HepG2 (cell line): Measurements from ENCODE around the gene RPS6KA3. TPM values are rescaled to one million over a fixed set of nuclear protein-coding genes. Genes with fewer than 3 reads are reported as not detected.

Experiments used
- ATAC-seq: fragments of 200-7000 bp; cut with Tn5 transposase; 3 replicates; pipeline ENCODE4 v1.9.1; 2020; ENCODE audit warnings: mild to moderate bottlenecking, moderate library complexity
- BruUV-seq: library from RNA; stranded (reverse); fragments of 400-500 nt; replicated peaks from 2 replicates; lab custom pipeline; 2021; lab: Mats Ljungman, UMichigan
- CTCF ChIA-PET: fragments of 300-600 bp; formaldehyde crosslinking; extraction: SDS; loops from one replicate; lab custom pipeline; 2021; ENCODE audit warnings: low total read pairs, inconsistent platforms, low intra/inter-chr PET ratio; lab: Yijun Ruan, JAX
- POLR2A ChIA-PET: fragments of 350-600 bp; sonication (Branson Sonifier 250); formaldehyde crosslinking; loops from one replicate; lab custom pipeline; 2020; ENCODE audit warnings: antibody characterized with exemption, inconsistent platforms; lab: Yijun Ruan, JAX
- DNase-seq: peaks from one replicate; pipeline ENCODE4 v3.0.0-alpha.2; 2015; ENCODE audit warnings: low spot score
- FAIRE-seq: peaks from 3 replicates; lab custom pipeline; 2011; peaks lifted over from hg19 to GRCh38; lab: Jason Lieb, UNC
- H2AFZ ChIP-seq: one replicate; pipeline ENCODE4 v1.6.1; 2011; ENCODE audit warnings: low read length, inconsistent platforms
- H3K27ac ChIP-seq: fragments of 300-600 bp; 3 replicates; pipeline ENCODE4 v1.8.0; 2011; ENCODE audit warnings: mixed run types, mild to moderate bottlenecking, mixed read lengths, low read length, inconsistent platforms; ENCODE audit not compliant: insufficient read depth; ENCODE audit errors: extremely low read length
- H3K27me3 ChIP-seq, 2 experiments: fragments of 200-600 bp in 1 of 2; 2 replicates in 1 of 2; 3 replicates in 1 of 2; pipeline versions ENCODE4 v1.6.0 to v1.8.0; 2011; ENCODE audit warnings: low read length in 2 of 2, mild to moderate bottlenecking in 2 of 2, moderate library complexity in 2 of 2, inconsistent platforms in 1 of 2; ENCODE audit not compliant: insufficient read depth in 2 of 2, control insufficient read depth in 1 of 2
- H3K36me3 ChIP-seq, 2 experiments: fragments of 200-600 bp in 1 of 2; replicated peaks in 1 of 2; 2 replicates in 1 of 2; 3 replicates in 1 of 2; pipeline versions ENCODE4 v1.5.1 to v1.8.0; 2011; ENCODE audit warnings: low read length in 2 of 2, inconsistent platforms in 1 of 2; ENCODE audit not compliant: insufficient read depth in 2 of 2, control insufficient read depth in 1 of 2
- H3K4me1 ChIP-seq: 2 replicates; pipeline ENCODE4 v1.5.1; 2012; ENCODE audit warnings: low read length, inconsistent platforms; ENCODE audit not compliant: insufficient read depth
- H3K4me2 ChIP-seq: 2 replicates; pipeline ENCODE4 v1.6.0; 2011; ENCODE audit warnings: low read depth, low read length, inconsistent platforms
- H3K4me3 ChIP-seq, 3 experiments: fragments of 200-600 bp in 1 of 3; sonication (generic), shearing (Covaris generic) in 1 of 3; replicated peaks in 1 of 3; 2 replicates each; pipeline ENCODE4 v1.5.1; 2011 to 2016; ENCODE audit warnings: low read length in 3 of 3, inconsistent platforms in 2 of 3, low read depth in 2 of 3, mild to moderate bottlenecking in 2 of 3, control low read depth in 1 of 3, mixed read lengths in 1 of 3; ENCODE audit not compliant: insufficient read depth in 1 of 3
- H3K79me2 ChIP-seq: one replicate; pipeline ENCODE4 v1.6.1; 2011; ENCODE audit warnings: low read length, inconsistent platforms; ENCODE audit not compliant: insufficient read depth
- H3K9ac ChIP-seq: 2 replicates; pipeline ENCODE4 v1.6.0; 2011; ENCODE audit warnings: mild to moderate bottlenecking, low read depth, low read length, inconsistent platforms; ENCODE audit not compliant: insufficient read depth
- H3K9me3 ChIP-seq: 2 replicates; pipeline ENCODE4 v1.5.1; 2012; ENCODE audit warnings: mild to moderate bottlenecking, low read length
- H4K20me1 ChIP-seq: 2 replicates; pipeline ENCODE4 v1.6.0; 2011; ENCODE audit warnings: inconsistent platforms, mild to moderate bottlenecking, low read length, moderate library complexity; ENCODE audit not compliant: insufficient read depth
- ARID3A ChIP-seq: IDR thresholded peaks from 2 replicates; pipeline ENCODE4 v1.6.1; 2012; ENCODE audit warnings: low read depth, low read length, improper control_type of control experiment
- ARNTL ChIP-seq: sonication (generic); formaldehyde crosslinking; IDR thresholded peaks from 2 replicates; pipeline ENCODE4 v1.4.0; 2020; ENCODE audit warnings: mild to moderate bottlenecking, missing genetic modification reagents
- E2F2 ChIP-seq: sonication (generic); formaldehyde crosslinking; IDR thresholded peaks from 2 replicates; pipeline ENCODE4 v1.4.0; 2020; ENCODE audit warnings: missing genetic modification reagents, borderline replicate concordance
- HCFC1 ChIP-seq: fragments of 150-350 bp; IDR thresholded peaks from 2 replicates; pipeline ENCODE4 v1.6.1; 2014; ENCODE audit warnings: low read depth, low read length
- RAD21 ChIP-seq: fragments of 450-650 bp; formaldehyde crosslinking; IDR thresholded peaks from 2 replicates; pipeline ENCODE4 v1.5.0; 2020; ENCODE audit warnings: mild to moderate bottlenecking
- TCF7 ChIP-seq: sonication (generic); IDR thresholded peaks from 2 replicates; pipeline ENCODE4 v1.6.1; 2016; ENCODE audit warnings: antibody characterized with exemption, low read depth
- ZBTB42 ChIP-seq: sonication (generic); formaldehyde crosslinking; IDR thresholded peaks from 2 replicates; pipeline ENCODE4 v1.5.0; 2020; ENCODE audit warnings: mild to moderate bottlenecking, missing genetic modification reagents
- ZNF609 ChIP-seq: sonication (generic); formaldehyde crosslinking; IDR thresholded peaks from 2 replicates; pipeline ENCODE4 v1.4.0; 2020; ENCODE audit warnings: mild to moderate bottlenecking, missing genetic modification reagents, borderline replicate concordance
- ZSCAN21 ChIP-seq: sonication (generic); formaldehyde crosslinking; IDR thresholded peaks from 2 replicates; pipeline ENCODE4 v1.8.0; 2022; ENCODE audit warnings: mild to moderate bottlenecking, missing genetic modification reagents, moderate library complexity, borderline replicate concordance
- WGBS: methylation state at CpG from one replicate; pipeline ENCODE4 v1.1.6; 2017; ENCODE audit warnings: low lambda C conversion rate; 5-methylcytosine and 5-hydroxymethylcytosine counted together
- in situ Hi-C: cut with HindIII; loops from 2 replicates; pipeline ENCODE4 v1.10.0; 2017; ENCODE audit warnings: low pct_unique_long_range_greater_than_20kb; ENCODE audit not compliant: extremely low pct_ligation_motif_present
- intact Hi-C: fragments of 100-400 bp; cut with micrococcal nuclease; formaldehyde crosslinking; loops from one replicate; pipeline ENCODE4 v1.10.0; 2022; ENCODE audit not compliant: unreplicated experiment
- polyA plus RNA-seq, 8 experiments: library from polyadenylated mRNA; depleted of rRNA in 3 of 8; stranded (reverse) in 7 of 8; unstranded in 1 of 8; fragments of >200 nt; fragmentation: Illumina TruSeq in 4 of 8; extraction: Trizol in 4 of 8; gene quantifications; 2 replicates each; pipeline versions ENCODE4 v1.2.1 to v1.2.3, GENCODE V29; 2011 to 2016; ENCODE audit warnings: low read depth in 4 of 8, missing spikeins in 1 of 8, mixed read lengths in 1 of 8; ENCODE audit not compliant: insufficient read depth in 1 of 8
- total RNA-seq, 5 experiments: library from RNA; depleted of rRNA; stranded (reverse); fragments of >200 nt; fragmentation: Illumina TruSeq; extraction: Trizol; gene quantifications; 2 replicates each; pipeline ENCODE4 v1.2.3, GENCODE V29; 2016; ENCODE audit warnings: low read depth in 1 of 5

Gene RPS6KA3
- total and polyA plus RNA-seq, 2 of the 13 experiments (the other 11 are each of a cell fraction or from before 2014, with no cell fraction given), result 314 to 357 TPM

- Histone ChIP-seq H2AFZ (no peak overlapping the region), H4K20me1 (peaks cover 4% of the 10 kb centered on the region; the same call in 1 of the 2 replicates), H3K4me2 (no peak overlapping the region), H3K79me2 (no peaks in the 10 kb centered on the region), H3K4me3 (no peak overlapping the region), H3K27ac (no peak overlapping the region), H3K4me1 (no peaks in the 10 kb centered on the region), H3K27me3 (no peaks in the 10 kb centered on the region), H3K9me3 (no peaks in the 10 kb centered on the region), H3K36me3 (peaks cover 2 to 18% of the 10 kb centered on the region in 2 experiments), H3K9ac (no peak overlapping the region)
- 90% methylated on average over 3 of the region's 3 CpGs for WGBS
- POLR2A ChIA-PET, result no interaction called here
- BruUV-seq, result no TSS peak
- TF ChIP-seq TCF7 (no peak), ZSCAN21 (no peak), ARID3A (no peak), RAD21 (CRISPR knock-in tag) (no peak), E2F2 (CRISPR knock-in tag) (no peak), HCFC1 (no peak), ZNF609 (CRISPR knock-in tag) (no peak), ARNTL (no peak), ZBTB42 (CRISPR knock-in tag) (no peak)
- DNase-seq (no peak), ATAC-seq (no peak), FAIRE-seq (no peak)
- CTCF ChIA-PET, result no interaction called here
- intact Hi-C loops, result no loop called here
- in situ Hi-C loops, result no loop called here
Observed at GRCh38 chrX:20181598-20182329, 84.9 kb downstream of the RPS6KA3 start.
